HepG2 (cell line): ENCODE results near the gene PMM2. TPM values are rescaled to one million over a fixed set of nuclear protein-coding genes. Genes with fewer than 3 reads are reported as not detected.

ENCODE experiments used
- ELF3 ChIP-seq: IDR thresholded peaks from 2 replicates; pipeline ENCODE4 v1.6.1; 2016; ENCODE audit warnings: missing genetic modification reagents, missing compliant biosample characterization
- IRX3 ChIP-seq: sonication (generic); formaldehyde crosslinking; IDR thresholded peaks from 2 replicates; pipeline ENCODE4 v1.8.1; 2023; ENCODE audit warnings: mild to moderate bottlenecking, low read depth, missing genetic modification reagents, borderline replicate concordance
- KAT2B ChIP-seq: fragments of 150-350 bp; IDR thresholded peaks from 2 replicates; pipeline ENCODE4 v1.6.1; 2014; ENCODE audit warnings: low read depth, low read length, borderline replicate concordance
- NFATC3 ChIP-seq: sonication (generic); formaldehyde crosslinking; IDR thresholded peaks from 2 replicates; pipeline ENCODE4 v1.5.1; 2020; ENCODE audit warnings: mild to moderate bottlenecking, missing genetic modification reagents
- PHF21A ChIP-seq: sonication (generic); formaldehyde crosslinking; IDR thresholded peaks from 2 replicates; pipeline ENCODE4 v1.5.0; 2020; ENCODE audit warnings: mild to moderate bottlenecking, missing genetic modification reagents
- PHF5A ChIP-seq: IDR thresholded peaks from one replicate; pipeline ENCODE4 v1.6.1; 2018; ENCODE audit warnings: low read depth, missing genetic modification reagents; ENCODE audit not compliant: unreplicated experiment
- ZBTB20 ChIP-seq: sonication (generic); formaldehyde crosslinking; IDR thresholded peaks from 2 replicates; pipeline ENCODE4 v1.8.1; 2023; ENCODE audit warnings: missing genetic modification reagents, low read depth, mild to moderate bottlenecking, borderline replicate concordance
- ZNF143 ChIP-seq: sonication (generic); formaldehyde crosslinking; IDR thresholded peaks from 2 replicates; pipeline ENCODE4 v1.4.0; 2020; ENCODE audit warnings: missing genetic modification reagents
- ZNF674 ChIP-seq: sonication (generic); formaldehyde crosslinking; IDR thresholded peaks from 2 replicates; pipeline ENCODE4 v1.5.0; 2020; ENCODE audit warnings: low read depth, mild to moderate bottlenecking, missing genetic modification reagents
- ZNF746 ChIP-seq: sonication (generic); formaldehyde crosslinking; IDR thresholded peaks from 2 replicates; pipeline ENCODE4 v1.8.0; 2022; ENCODE audit warnings: mild to moderate bottlenecking, missing genetic modification reagents
- ZSCAN25 ChIP-seq: sonication (generic); formaldehyde crosslinking; IDR thresholded peaks from 2 replicates; pipeline ENCODE4 v1.8.0; 2022; ENCODE audit warnings: mild to moderate bottlenecking, missing genetic modification reagents
- polyA plus RNA-seq, 8 experiments: library from polyadenylated mRNA; depleted of rRNA in 3 of 8; stranded (reverse) in 7 of 8; unstranded in 1 of 8; fragments of >200 nt; fragmentation: Illumina TruSeq in 4 of 8; extraction: Trizol in 4 of 8; gene quantifications; 2 replicates each; pipeline versions ENCODE4 v1.2.1 to v1.2.3, GENCODE V29; 2011 to 2016; ENCODE audit warnings: low read depth in 4 of 8, missing spikeins in 1 of 8, mixed read lengths in 1 of 8; ENCODE audit not compliant: insufficient read depth in 1 of 8
- total RNA-seq, 5 experiments: library from RNA; depleted of rRNA; stranded (reverse); fragments of >200 nt; fragmentation: Illumina TruSeq; extraction: Trizol; gene quantifications; 2 replicates each; pipeline ENCODE4 v1.2.3, GENCODE V29; 2016; ENCODE audit warnings: low read depth in 1 of 5
- TF ChIP-seq, protein P1 (sequence below): sonication (generic); formaldehyde crosslinking; IDR thresholded peaks from 2 replicates; pipeline ENCODE4 v1.5.1; 2020; ENCODE audit warnings: missing genetic modification reagents, mild to moderate bottlenecking, borderline replicate concordance
- TF ChIP-seq, protein P2 (sequence below): sonication (generic); formaldehyde crosslinking; IDR thresholded peaks from 2 replicates; pipeline ENCODE4 v1.5.0; 2020; ENCODE audit warnings: missing genetic modification reagents
- TF ChIP-seq, protein P3 (sequence below): sonication (generic); formaldehyde crosslinking; IDR thresholded peaks from 2 replicates; pipeline ENCODE4 v1.4.0; 2020; ENCODE audit warnings: missing genetic modification reagents
- TF ChIP-seq, protein P4 (sequence below), 2 experiments: IDR thresholded peaks; 2 replicates each; pipeline ENCODE4 v1.6.1; 2011 to 2012; ENCODE audit warnings: low read length in 2 of 2, borderline replicate concordance in 1 of 2, low read depth in 1 of 2, mild to moderate bottlenecking in 1 of 2, moderate library complexity in 1 of 2

Gene PMM2
- total and polyA plus RNA-seq, 2 of the 13 experiments (the other 11 are each of a cell fraction or from before 2014, with no cell fraction given) = 52.2 to 93.7 TPM

DNA sequence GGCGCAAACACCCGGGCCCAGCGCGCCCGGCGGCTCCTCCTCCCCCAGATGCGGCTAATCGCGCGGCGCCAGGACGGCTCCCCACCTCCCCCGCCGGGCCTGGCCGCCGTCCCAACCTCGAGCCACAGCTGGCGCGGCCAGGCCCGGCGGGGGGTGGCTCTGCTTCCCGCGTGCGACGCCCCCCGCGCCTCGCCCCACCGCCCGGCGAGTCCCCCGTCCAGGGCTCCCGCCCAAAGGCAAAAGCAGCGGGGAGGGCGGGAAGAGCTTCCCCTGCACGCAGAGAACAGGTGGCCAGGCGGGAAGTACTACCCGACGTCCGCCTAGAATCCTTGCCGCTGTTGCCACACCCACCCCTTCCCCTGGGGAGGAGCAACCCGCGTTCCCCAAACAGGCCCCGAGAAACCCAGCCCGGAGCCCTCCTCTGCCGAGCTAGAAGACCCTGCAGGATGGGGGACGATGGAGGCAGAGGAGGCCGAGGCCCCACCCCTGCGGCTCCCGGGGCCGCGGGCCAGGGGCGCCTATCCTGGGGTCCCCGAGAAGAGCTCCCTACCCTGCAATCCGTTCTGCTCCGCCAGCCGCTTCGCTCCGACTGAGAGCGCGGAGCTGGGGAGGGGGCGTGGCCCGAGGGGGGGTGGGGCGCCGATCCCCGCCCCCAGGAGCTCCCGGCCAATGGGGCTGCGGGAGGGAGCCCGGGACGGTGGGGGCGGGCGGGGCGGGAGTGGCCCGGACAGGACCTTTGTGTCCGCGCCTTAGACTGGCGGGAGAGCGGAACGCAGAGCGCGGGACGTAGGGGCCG, 71.0 kb downstream of the PMM2 start, which contains the start of gene CARHSP1 (continued):
- TF ChIP-seq ZNF746 (CRISPR knock-in tag) (peak; percentile 41; the same call in 1 of the 2 replicates), ZNF674 (CRISPR knock-in tag) (0 out of 2 replicates have a peak, but pooled peaks have one; percentile 12), PHF21A (CRISPR knock-in tag) (peak; percentile 25; the same call in 1 of the 2 replicates), PHF5A (no peak), ZBTB20 (CRISPR knock-in tag) (peak; percentile 74), KAT2B (no peak), ELF3 (CRISPR knock-in tag) (no peak), ZNF143 (CRISPR knock-in tag) (no peak), ZSCAN25 (CRISPR knock-in tag) (peak; percentile 54), NFATC3 (CRISPR knock-in tag) (no peak; the same call in 1 of the 2 replicates), IRX3 (no peak)
- TF ChIP-seq, protein P1, sequence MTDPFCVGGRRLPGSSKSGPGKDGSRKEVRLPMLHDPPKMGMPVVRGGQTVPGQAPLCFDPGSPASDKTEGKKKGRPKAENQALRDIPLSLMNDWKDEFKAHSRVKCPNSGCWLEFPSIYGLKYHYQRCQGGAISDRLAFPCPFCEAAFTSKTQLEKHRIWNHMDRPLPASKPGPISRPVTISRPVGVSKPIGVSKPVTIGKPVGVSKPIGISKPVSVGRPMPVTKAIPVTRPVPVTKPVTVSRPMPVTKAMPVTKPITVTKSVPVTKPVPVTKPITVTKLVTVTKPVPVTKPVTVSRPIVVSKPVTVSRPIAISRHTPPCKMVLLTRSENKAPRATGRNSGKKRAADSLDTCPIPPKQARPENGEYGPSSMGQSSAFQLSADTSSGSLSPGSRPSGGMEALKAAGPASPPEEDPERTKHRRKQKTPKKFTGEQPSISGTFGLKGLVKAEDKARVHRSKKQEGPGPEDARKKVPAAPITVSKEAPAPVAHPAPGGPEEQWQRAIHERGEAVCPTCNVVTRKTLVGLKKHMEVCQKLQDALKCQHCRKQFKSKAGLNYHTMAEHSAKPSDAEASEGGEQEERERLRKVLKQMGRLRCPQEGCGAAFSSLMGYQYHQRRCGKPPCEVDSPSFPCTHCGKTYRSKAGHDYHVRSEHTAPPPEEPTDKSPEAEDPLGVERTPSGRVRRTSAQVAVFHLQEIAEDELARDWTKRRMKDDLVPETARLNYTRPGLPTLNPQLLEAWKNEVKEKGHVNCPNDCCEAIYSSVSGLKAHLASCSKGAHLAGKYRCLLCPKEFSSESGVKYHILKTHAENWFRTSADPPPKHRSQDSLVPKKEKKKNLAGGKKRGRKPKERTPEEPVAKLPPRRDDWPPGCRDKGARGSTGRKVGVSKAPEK (CRISPR knock-in tag) = no peak; the same call in 1 of the 2 replicates
- TF ChIP-seq, protein P2, sequence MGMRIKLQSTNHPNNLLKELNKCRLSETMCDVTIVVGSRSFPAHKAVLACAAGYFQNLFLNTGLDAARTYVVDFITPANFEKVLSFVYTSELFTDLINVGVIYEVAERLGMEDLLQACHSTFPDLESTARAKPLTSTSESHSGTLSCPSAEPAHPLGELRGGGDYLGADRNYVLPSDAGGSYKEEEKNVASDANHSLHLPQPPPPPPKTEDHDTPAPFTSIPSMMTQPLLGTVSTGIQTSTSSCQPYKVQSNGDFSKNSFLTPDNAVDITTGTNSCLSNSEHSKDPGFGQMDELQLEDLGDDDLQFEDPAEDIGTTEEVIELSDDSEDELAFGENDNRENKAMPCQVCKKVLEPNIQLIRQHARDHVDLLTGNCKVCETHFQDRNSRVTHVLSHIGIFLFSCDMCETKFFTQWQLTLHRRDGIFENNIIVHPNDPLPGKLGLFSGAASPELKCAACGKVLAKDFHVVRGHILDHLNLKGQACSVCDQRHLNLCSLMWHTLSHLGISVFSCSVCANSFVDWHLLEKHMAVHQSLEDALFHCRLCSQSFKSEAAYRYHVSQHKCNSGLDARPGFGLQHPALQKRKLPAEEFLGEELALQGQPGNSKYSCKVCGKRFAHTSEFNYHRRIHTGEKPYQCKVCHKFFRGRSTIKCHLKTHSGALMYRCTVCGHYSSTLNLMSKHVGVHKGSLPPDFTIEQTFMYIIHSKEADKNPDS (CRISPR knock-in tag) = no peak
- TF ChIP-seq, protein P3, sequence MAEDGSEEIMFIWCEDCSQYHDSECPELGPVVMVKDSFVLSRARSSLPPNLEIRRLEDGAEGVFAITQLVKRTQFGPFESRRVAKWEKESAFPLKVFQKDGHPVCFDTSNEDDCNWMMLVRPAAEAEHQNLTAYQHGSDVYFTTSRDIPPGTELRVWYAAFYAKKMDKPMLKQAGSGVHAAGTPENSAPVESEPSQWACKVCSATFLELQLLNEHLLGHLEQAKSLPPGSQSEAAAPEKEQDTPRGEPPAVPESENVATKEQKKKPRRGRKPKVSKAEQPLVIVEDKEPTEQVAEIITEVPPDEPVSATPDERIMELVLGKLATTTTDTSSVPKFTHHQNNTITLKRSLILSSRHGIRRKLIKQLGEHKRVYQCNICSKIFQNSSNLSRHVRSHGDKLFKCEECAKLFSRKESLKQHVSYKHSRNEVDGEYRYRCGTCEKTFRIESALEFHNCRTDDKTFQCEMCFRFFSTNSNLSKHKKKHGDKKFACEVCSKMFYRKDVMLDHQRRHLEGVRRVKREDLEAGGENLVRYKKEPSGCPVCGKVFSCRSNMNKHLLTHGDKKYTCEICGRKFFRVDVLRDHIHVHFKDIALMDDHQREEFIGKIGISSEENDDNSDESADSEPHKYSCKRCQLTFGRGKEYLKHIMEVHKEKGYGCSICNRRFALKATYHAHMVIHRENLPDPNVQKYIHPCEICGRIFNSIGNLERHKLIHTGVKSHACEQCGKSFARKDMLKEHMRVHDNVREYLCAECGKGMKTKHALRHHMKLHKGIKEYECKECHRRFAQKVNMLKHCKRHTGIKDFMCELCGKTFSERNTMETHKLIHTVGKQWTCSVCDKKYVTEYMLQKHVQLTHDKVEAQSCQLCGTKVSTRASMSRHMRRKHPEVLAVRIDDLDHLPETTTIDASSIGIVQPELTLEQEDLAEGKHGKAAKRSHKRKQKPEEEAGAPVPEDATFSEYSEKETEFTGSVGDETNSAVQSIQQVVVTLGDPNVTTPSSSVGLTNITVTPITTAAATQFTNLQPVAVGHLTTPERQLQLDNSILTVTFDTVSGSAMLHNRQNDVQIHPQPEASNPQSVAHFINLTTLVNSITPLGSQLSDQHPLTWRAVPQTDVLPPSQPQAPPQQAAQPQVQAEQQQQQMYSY (CRISPR knock-in tag) = no peak
- TF ChIP-seq, protein P4, sequence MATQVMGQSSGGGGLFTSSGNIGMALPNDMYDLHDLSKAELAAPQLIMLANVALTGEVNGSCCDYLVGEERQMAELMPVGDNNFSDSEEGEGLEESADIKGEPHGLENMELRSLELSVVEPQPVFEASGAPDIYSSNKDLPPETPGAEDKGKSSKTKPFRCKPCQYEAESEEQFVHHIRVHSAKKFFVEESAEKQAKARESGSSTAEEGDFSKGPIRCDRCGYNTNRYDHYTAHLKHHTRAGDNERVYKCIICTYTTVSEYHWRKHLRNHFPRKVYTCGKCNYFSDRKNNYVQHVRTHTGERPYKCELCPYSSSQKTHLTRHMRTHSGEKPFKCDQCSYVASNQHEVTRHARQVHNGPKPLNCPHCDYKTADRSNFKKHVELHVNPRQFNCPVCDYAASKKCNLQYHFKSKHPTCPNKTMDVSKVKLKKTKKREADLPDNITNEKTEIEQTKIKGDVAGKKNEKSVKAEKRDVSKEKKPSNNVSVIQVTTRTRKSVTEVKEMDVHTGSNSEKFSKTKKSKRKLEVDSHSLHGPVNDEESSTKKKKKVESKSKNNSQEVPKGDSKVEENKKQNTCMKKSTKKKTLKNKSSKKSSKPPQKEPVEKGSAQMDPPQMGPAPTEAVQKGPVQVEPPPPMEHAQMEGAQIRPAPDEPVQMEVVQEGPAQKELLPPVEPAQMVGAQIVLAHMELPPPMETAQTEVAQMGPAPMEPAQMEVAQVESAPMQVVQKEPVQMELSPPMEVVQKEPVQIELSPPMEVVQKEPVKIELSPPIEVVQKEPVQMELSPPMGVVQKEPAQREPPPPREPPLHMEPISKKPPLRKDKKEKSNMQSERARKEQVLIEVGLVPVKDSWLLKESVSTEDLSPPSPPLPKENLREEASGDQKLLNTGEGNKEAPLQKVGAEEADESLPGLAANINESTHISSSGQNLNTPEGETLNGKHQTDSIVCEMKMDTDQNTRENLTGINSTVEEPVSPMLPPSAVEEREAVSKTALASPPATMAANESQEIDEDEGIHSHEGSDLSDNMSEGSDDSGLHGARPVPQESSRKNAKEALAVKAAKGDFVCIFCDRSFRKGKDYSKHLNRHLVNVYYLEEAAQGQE (IDR thresholded peaks at IDR 0.05; ENCODE audit: borderline replicate concordance in 1 of 2, low read depth in 1 of 2, low read length in 2 of 2) = peak in 1 of 2 experiments; percentile 73; a peak in 1 of 4 replicates
